AG10803 (cell line): ENCODE data around the gene PRAC2.

Source experiments
- DNase-seq: peaks from one replicate; pipeline ENCODE4 v3.0.0; 2010; ENCODE audit warnings: low read depth
- H3K4me3 ChIP-seq: 2 replicates; pipeline ENCODE4 v1.5.1; 2011; ENCODE audit warnings: mild to moderate bottlenecking, low read length, control low read depth
- CTCF ChIP-seq: conservative IDR thresholded peaks from 2 replicates; pipeline ENCODE4 v1.5.1; 2011; ENCODE audit warnings: mild to moderate bottlenecking, low read length, control low read depth, inconsistent platforms

PRAC2 gene

GRCh38 chr17:48748718-48749566 lies 26.0 kb downstream of the PRAC2 start:
- TF ChIP-seq CTCF = no peak
- no peak overlapping the region for H3K4me3 ChIP-seq
- DNase-seq = no peak

- no peak overlapping the region for H3K4me3 ChIP-seq
- no peak for TF ChIP-seq CTCF
- DNase-seq = no peak
Measured at GRCh38 chr17:48749621-48750553, 26.9 kb downstream of the PRAC2 start.

GRCh38 chr17:48751172-48751571 lies 28.2 kb downstream of the PRAC2 start:
- no peak for TF ChIP-seq CTCF
- H3K4me3 ChIP-seq = no peak overlapping the region
- no peak for DNase-seq

GRCh38 chr17:48751733-48752398 lies 28.9 kb downstream of the PRAC2 start:
- no peak for TF ChIP-seq CTCF
- DNase-seq = no peak
- H3K4me3 ChIP-seq = no peak overlapping the region

GRCh38 chr17:48752399-48753288 lies 29.7 kb downstream of the PRAC2 start:
- no peak overlapping the region for H3K4me3 ChIP-seq
- TF ChIP-seq CTCF = no peak
- peak; percentile 36 for DNase-seq
